Endodermal cell (in vitro differentiated cells): Measurements from ENCODE around the gene COL4A2. TPM values are rescaled to one million over a fixed set of nuclear protein-coding genes. Genes with fewer than 3 reads are reported as not detected.

Source experiments
- DNase-seq: peaks from one replicate; pipeline ENCODE4 v3.0.0-alpha.2; 2017
- H3K27ac ChIP-seq: 2 replicates; pipeline ENCODE4 v1.5.1; 2013; ENCODE audit warnings: mild to moderate bottlenecking, low read depth, low read length, moderate library complexity
- H3K27me3 ChIP-seq: 2 replicates; pipeline ENCODE4 v1.6.1; 2013; ENCODE audit warnings: mild to moderate bottlenecking, low read length, moderate library complexity; ENCODE audit not compliant: insufficient read depth, control insufficient read depth, poor library complexity, severe bottlenecking
- H3K36me3 ChIP-seq: 2 replicates; pipeline ENCODE4 v1.7.0; 2013; ENCODE audit warnings: mild to moderate bottlenecking, low read length, moderate library complexity; ENCODE audit not compliant: control insufficient read depth, insufficient read depth
- H3K4me1 ChIP-seq: one replicate; pipeline ENCODE4 v1.7.0; 2013; ENCODE audit warnings: low read length; ENCODE audit not compliant: control insufficient read depth, insufficient read depth
- H3K4me3 ChIP-seq: 2 replicates; pipeline ENCODE4 v1.5.1; 2013; ENCODE audit warnings: mild to moderate bottlenecking, low read length, moderate library complexity
- H3K9ac ChIP-seq: 2 replicates; pipeline ENCODE4 v1.6.1; 2013; ENCODE audit warnings: mild to moderate bottlenecking, low read length, moderate library complexity; ENCODE audit not compliant: poor library complexity, severe bottlenecking; ENCODE audit errors: extremely low read depth
- H3K9me3 ChIP-seq: 2 replicates; pipeline ENCODE4 v1.6.1; 2013; ENCODE audit warnings: mild to moderate bottlenecking, low read length, moderate library complexity; ENCODE audit not compliant: control insufficient read depth
- H3K27ac Mint-ChIP-seq: 2 replicates; pipeline ENCODE4 v1.8.0; 2020; ENCODE audit warnings: mixed read lengths
- H3K27me3 Mint-ChIP-seq: 2 replicates; pipeline ENCODE4 v1.8.0; 2021; ENCODE audit warnings: mild to moderate bottlenecking, mixed read lengths; ENCODE audit not compliant: insufficient read depth
- H3K36me3 Mint-ChIP-seq: 2 replicates; pipeline ENCODE4 v1.8.0; 2020; ENCODE audit warnings: low read depth, mixed read lengths
- H3K4me1 Mint-ChIP-seq: 2 replicates; pipeline ENCODE4 v1.8.0; 2020; ENCODE audit warnings: mixed read lengths
- H3K4me3 Mint-ChIP-seq: 2 replicates; pipeline ENCODE4 v1.8.0; 2020; ENCODE audit warnings: mild to moderate bottlenecking, moderate library complexity, mixed read lengths
- H3K9me3 Mint-ChIP-seq: 2 replicates; pipeline ENCODE4 v1.8.0; 2020; ENCODE audit warnings: mild to moderate bottlenecking, mixed read lengths
- WGBS, 2 experiments: methylation state at CpG; one replicate each; pipeline versions ENCODE4 v1.1.5 to v1.1.7; 2013; ENCODE audit warnings: missing lambda C conversion rate in 2 of 2, mixed read lengths in 1 of 2; ENCODE audit not compliant: insufficient coverage in 1 of 2, insufficient read length in 1 of 2; 5-methylcytosine and 5-hydroxymethylcytosine counted together
- total RNA-seq, 2 donors: library from RNA; stranded (reverse); fragmentation: NEBNext Ultra II Directional in 1 of 2; extraction: Animal tissue kit (Norgen Biotek cat#: 25700) in 1 of 2; gene quantifications; 2 replicates in 1 of 2; 3 replicates in 1 of 2; pipeline ENCODE4 v1.2.1, GENCODE V29; 2021
- TF ChIP-seq, protein P1 (sequence below): fragments of 200-600 bp; sonication (generic); conservative IDR thresholded peaks from 2 replicates; pipeline ENCODE4 v1.5.0; 2021; ENCODE audit warnings: antibody characterized with exemption, mild to moderate bottlenecking

Gene COL4A2
- total RNA-seq, 2 donors from 2014 or later: 388 to 398 TPM

DNA sequence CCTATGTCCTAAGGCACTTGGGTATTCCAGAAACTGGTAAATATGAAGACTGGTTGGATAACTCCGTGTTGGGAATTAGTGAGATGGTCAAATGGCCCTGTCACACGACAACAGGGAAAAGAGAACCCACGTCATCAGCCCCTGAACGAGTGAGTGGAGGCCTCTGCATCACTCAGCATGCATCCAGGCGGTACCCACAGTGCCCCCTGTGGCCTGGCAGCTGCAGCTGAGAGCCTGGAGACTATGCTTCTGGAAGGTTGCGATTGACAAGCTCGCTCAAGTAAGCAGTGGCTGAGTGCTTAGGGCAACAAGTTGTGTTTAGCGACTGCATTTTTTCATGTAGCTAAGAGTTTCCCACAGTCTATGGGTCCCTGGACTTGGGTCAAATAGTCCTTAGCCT, 55.9 kb downstream of the COL4A2 start:
- Histone ChIP-seq H3K4me3 (no peak overlapping the region), H3K9me3 (no peaks in the 10 kb centered on the region), H3K27ac (no peak overlapping the region), H3K4me1 (peaks cover 18% of the 10 kb centered on the region), H3K27me3 (no peaks in the 10 kb centered on the region), H3K9ac (no peak overlapping the region), H3K36me3 (peaks cover 84% of the 10 kb centered on the region)
- TF ChIP-seq, protein P1, sequence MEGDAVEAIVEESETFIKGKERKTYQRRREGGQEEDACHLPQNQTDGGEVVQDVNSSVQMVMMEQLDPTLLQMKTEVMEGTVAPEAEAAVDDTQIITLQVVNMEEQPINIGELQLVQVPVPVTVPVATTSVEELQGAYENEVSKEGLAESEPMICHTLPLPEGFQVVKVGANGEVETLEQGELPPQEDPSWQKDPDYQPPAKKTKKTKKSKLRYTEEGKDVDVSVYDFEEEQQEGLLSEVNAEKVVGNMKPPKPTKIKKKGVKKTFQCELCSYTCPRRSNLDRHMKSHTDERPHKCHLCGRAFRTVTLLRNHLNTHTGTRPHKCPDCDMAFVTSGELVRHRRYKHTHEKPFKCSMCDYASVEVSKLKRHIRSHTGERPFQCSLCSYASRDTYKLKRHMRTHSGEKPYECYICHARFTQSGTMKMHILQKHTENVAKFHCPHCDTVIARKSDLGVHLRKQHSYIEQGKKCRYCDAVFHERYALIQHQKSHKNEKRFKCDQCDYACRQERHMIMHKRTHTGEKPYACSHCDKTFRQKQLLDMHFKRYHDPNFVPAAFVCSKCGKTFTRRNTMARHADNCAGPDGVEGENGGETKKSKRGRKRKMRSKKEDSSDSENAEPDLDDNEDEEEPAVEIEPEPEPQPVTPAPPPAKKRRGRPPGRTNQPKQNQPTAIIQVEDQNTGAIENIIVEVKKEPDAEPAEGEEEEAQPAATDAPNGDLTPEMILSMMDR: peak; percentile 70
- Mint-ChIP-seq H3K27ac (no peak overlapping the region), H3K4me3 (no peak overlapping the region), H3K27me3 (no peaks in the 10 kb centered on the region), H3K36me3 (peaks cover 67% of the 10 kb centered on the region), H3K4me1 (peaks cover 20% of the 10 kb centered on the region), H3K9me3 (no peaks in the 10 kb centered on the region)
- peak; percentile 79 for DNase-seq
- WGBS, 2 experiments: 85 to 86% methylated on average over 6 to 8 of the region's 8 CpGs

DNA sequence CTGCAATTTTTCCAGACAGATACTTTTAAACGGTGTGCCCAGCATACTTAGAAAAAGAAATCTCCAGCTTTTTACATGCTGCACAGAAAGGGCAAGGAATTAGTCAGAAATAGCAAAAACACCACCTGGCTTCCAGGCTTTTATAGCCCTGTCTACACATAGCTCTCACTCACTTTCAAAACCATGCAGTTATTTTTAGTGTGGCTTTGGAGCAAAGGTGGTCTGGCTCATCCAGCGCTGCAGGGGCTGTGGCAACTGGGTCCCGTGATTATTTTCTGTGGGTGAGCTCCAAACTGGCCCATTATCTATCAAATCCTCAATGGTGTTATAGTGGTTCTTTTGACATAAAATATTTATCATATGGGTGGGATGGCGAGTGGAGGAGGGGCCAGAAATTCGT, 57.0 kb downstream of the COL4A2 start:
- Histone ChIP-seq H3K36me3 (peaks cover 80% of the 10 kb centered on the region), H3K9ac (no peak overlapping the region), H3K27me3 (no peaks in the 10 kb centered on the region), H3K4me1 (peaks cover 18% of the 10 kb centered on the region), H3K4me3 (no peak overlapping the region), H3K27ac (no peak overlapping the region), H3K9me3 (no peaks in the 10 kb centered on the region)
- peaks cover 20% of the 10 kb centered on the region for H3K4me1 Mint-ChIP-seq
- WGBS, 2 experiments: 100% methylated on average over 2 to 5 of the region's 5 CpGs
- H3K36me3 Mint-ChIP-seq: peaks cover 64% of the 10 kb centered on the region
- TF ChIP-seq, protein P1: no peak
- no peaks in the 10 kb centered on the region for H3K27me3 Mint-ChIP-seq
- no peak overlapping the region for H3K4me3 Mint-ChIP-seq
- no peak for DNase-seq
- no peaks in the 10 kb centered on the region for H3K9me3 Mint-ChIP-seq
- no peak overlapping the region for H3K27ac Mint-ChIP-seq

DNA sequence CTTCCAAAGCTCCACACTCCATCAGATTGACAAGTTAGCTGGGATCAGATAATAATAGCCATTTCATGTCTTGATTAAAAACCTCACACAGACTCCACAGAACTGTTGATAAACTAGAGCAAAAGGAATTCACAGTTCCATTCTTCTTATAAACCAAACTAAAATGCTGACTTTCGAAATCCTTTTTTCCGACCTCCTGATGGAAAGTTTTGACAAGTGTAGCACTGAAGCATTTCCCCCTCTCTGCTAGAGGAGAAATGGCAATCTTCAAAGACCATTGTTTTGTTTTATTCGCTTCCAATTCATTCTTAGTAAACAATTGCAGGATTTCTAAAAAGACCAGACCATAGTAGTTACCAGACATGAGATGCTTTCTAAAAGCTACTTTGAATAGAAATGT, 58.8 kb downstream of the COL4A2 start:
- H3K27ac Mint-ChIP-seq: no peak overlapping the region
- Histone ChIP-seq H3K36me3 (peaks cover 88% of the 10 kb centered on the region), H3K9me3 (no peaks in the 10 kb centered on the region), H3K27me3 (no peaks in the 10 kb centered on the region), H3K27ac (no peak overlapping the region), H3K4me3 (no peak overlapping the region), H3K9ac (no peak overlapping the region), H3K4me1 (peaks cover 7% of the 10 kb centered on the region)
- H3K9me3 Mint-ChIP-seq: no peaks in the 10 kb centered on the region
- WGBS, 2 experiments: 94 to 96% methylated on average over 3 of the region's 3 CpGs
- no peak for DNase-seq
- no peaks in the 10 kb centered on the region for H3K27me3 Mint-ChIP-seq
- TF ChIP-seq, protein P1: no peak
- H3K4me1 Mint-ChIP-seq: peaks cover 7% of the 10 kb centered on the region
- H3K4me3 Mint-ChIP-seq: no peak overlapping the region
- peaks cover 70% of the 10 kb centered on the region for H3K36me3 Mint-ChIP-seq
